Measurements from ENCODE around the gene MRPS16.

Gene MRPS16

DNA sequence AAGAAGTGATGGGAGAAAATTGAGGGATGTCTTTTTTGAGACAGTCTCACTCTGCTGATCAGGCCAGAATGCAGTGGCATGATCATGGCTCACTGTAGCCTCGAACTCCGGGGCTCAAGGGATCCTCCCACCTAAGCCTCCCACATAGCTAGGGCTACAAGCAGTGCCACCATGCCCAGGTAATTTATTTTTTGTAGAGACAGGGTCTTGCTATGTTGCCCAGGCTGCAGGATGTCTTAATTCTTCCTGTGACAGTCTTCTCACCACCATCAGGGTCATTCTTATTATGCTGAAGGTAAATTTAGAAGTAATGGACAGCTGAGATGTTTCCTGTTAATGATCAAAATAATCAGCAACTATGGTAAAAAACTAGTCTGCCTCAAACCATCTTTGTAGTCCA is 12.5 kb downstream of the MRPS16 start:
- H3K4me3 ChIP-seq (ENCODE audit: insufficient read depth, low read length, poor library complexity, severe bottlenecking) = no peak overlapping the region
- peaks cover 18% of the 10 kb centered on the region for H3K79me2 ChIP-seq (ENCODE audit: insufficient read depth, low read length)
- H3K9me2 ChIP-seq (replicated peaks; ENCODE audit: insufficient read depth, low read length) = no peaks in the 10 kb centered on the region
- H3K9me3 ChIP-seq (ENCODE audit: insufficient read depth, low read length) = no peaks in the 10 kb centered on the region
- H3K4me2 ChIP-seq (ENCODE audit: low read depth, low read length, poor library complexity, severe bottlenecking) = no peak overlapping the region
- no peak for TF ChIP-seq EZH2phosphoT487 (conservative IDR thresholded peaks at IDR 0.05; ENCODE audit: low read length)
- TF ChIP-seq, protein P1, sequence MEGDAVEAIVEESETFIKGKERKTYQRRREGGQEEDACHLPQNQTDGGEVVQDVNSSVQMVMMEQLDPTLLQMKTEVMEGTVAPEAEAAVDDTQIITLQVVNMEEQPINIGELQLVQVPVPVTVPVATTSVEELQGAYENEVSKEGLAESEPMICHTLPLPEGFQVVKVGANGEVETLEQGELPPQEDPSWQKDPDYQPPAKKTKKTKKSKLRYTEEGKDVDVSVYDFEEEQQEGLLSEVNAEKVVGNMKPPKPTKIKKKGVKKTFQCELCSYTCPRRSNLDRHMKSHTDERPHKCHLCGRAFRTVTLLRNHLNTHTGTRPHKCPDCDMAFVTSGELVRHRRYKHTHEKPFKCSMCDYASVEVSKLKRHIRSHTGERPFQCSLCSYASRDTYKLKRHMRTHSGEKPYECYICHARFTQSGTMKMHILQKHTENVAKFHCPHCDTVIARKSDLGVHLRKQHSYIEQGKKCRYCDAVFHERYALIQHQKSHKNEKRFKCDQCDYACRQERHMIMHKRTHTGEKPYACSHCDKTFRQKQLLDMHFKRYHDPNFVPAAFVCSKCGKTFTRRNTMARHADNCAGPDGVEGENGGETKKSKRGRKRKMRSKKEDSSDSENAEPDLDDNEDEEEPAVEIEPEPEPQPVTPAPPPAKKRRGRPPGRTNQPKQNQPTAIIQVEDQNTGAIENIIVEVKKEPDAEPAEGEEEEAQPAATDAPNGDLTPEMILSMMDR (IDR thresholded peaks at IDR 0.05; ENCODE audit: insufficient read depth, low read length, poor library complexity, severe bottlenecking) = no peak
- peaks cover 7% of the 10 kb centered on the region; the same call in 1 of the 2 replicates for H4K20me1 ChIP-seq (ENCODE audit: low read depth, low read length)
- H2AFZ ChIP-seq (ENCODE audit: low read depth, low read length, severe bottlenecking) = no peak overlapping the region
- H3F3A ChIP-seq (ENCODE audit: insufficient read depth) = peaks cover 6% of the 10 kb centered on the region; the same call in 1 of the 2 replicates
- H3K27me3 ChIP-seq (ENCODE audit: low read length) = no peaks in the 10 kb centered on the region
- no peak overlapping the region for H3K27ac ChIP-seq (ENCODE audit: low read depth, low read length)
- no peak overlapping the region for H3K9ac ChIP-seq (ENCODE audit: low read length)
- peaks cover 49% of the 10 kb centered on the region for H3K36me3 ChIP-seq (ENCODE audit: low read length)

DNA sequence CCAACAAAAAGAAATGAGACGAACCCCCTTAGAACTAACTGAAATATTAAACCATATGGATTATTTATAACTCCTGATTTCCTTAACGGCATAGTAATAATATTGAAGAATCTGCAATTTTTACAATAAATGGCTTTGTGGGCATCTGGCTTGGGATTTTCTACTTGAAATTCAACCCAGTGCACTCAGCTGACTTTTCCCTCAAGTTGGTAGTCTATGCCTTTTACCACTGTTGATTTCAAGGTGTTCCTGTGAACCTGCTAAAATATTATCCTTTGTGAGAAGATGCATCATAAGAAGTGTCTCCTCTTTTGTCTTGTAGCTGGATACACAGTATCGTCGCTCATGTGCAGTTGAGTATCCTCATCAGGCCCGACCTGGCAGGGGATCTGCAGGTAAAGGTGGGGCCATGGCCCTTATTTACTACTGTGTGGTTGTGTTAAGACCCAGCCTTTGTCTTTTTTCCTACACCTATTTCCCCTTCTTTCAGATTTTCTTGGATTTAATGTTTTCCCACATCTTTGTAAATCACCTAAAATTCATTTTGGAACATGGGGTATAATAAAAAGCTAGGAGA is 13.4 kb downstream of the MRPS16 start:
- TF ChIP-seq EZH2phosphoT487 (conservative IDR thresholded peaks at IDR 0.05; ENCODE audit: low read length) = no peak
- TF ChIP-seq, protein P1 (IDR thresholded peaks at IDR 0.05; ENCODE audit: insufficient read depth, low read length, poor library complexity, severe bottlenecking) = no peak
- Histone ChIP-seq H3K4me3 (ENCODE audit: insufficient read depth, low read length, poor library complexity, severe bottlenecking) (no peak overlapping the region), H3K27me3 (ENCODE audit: low read length) (no peaks in the 10 kb centered on the region), H3K36me3 (ENCODE audit: low read length) (peaks cover 45% of the 10 kb centered on the region), H3K9me2 (replicated peaks; ENCODE audit: insufficient read depth, low read length) (no peaks in the 10 kb centered on the region), H3K4me2 (ENCODE audit: low read depth, low read length, poor library complexity, severe bottlenecking) (no peak overlapping the region), H3K79me2 (ENCODE audit: insufficient read depth, low read length) (peaks cover 9% of the 10 kb centered on the region), H3F3A (ENCODE audit: insufficient read depth) (peaks cover 7% of the 10 kb centered on the region; the same call in 1 of the 2 replicates), H2AFZ (ENCODE audit: low read depth, low read length, severe bottlenecking) (no peak overlapping the region), H3K27ac (ENCODE audit: low read depth, low read length) (no peak overlapping the region), H3K9me3 (ENCODE audit: insufficient read depth, low read length) (no peaks in the 10 kb centered on the region), H4K20me1 (ENCODE audit: low read depth, low read length) (no peaks in the 10 kb centered on the region; the same call in 1 of the 2 replicates), H3K9ac (ENCODE audit: low read length) (no peak overlapping the region)

DNA sequence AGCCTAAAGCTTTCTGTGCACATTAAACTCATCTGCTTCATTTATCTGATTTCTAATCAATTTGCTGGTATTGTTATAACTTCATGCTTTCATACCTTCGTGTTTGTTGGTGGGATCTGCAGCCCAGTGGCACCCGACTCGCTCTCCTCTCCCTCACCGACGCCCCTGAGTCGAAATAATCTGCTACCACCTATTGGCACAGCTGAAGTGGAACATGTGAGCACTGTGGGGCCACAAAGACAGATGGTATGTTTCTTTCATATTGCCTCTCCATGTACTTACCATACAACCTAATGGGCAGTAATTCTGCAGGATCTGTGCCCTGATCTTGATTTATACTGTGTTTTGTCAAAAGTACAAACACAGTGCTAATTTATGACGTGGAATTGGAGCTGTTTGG is 17.7 kb downstream of the MRPS16 start:
- no peak overlapping the region for H3K9ac ChIP-seq (ENCODE audit: low read length)
- no peaks in the 10 kb centered on the region for H3K9me2 ChIP-seq (replicated peaks; ENCODE audit: insufficient read depth, low read length)
- peaks cover 15% of the 10 kb centered on the region; the same call in 1 of the 2 replicates for H3F3A ChIP-seq (ENCODE audit: insufficient read depth)
- no peaks in the 10 kb centered on the region for H4K20me1 ChIP-seq (ENCODE audit: low read depth, low read length)
- H3K36me3 ChIP-seq (ENCODE audit: low read length) = peaks cover 19% of the 10 kb centered on the region; the same call in 1 of the 2 replicates
- H3K27ac ChIP-seq (ENCODE audit: low read depth, low read length) = no peak overlapping the region
- no peak overlapping the region for H3K4me3 ChIP-seq (ENCODE audit: insufficient read depth, low read length, poor library complexity, severe bottlenecking)
- H3K79me2 ChIP-seq (ENCODE audit: insufficient read depth, low read length) = no peaks in the 10 kb centered on the region
- TF ChIP-seq, protein P1 (IDR thresholded peaks at IDR 0.05; ENCODE audit: insufficient read depth, low read length, poor library complexity, severe bottlenecking) = no peak
- no peak for TF ChIP-seq EZH2phosphoT487 (conservative IDR thresholded peaks at IDR 0.05; ENCODE audit: low read length)
- no peaks in the 10 kb centered on the region for H3K9me3 ChIP-seq (ENCODE audit: insufficient read depth, low read length)
- H3K4me2 ChIP-seq (ENCODE audit: low read depth, low read length, poor library complexity, severe bottlenecking) = no peak overlapping the region
- H2AFZ ChIP-seq (ENCODE audit: low read depth, low read length, severe bottlenecking) = no peak overlapping the region
- no peaks in the 10 kb centered on the region for H3K27me3 ChIP-seq (ENCODE audit: low read length)
